MM.1S (cell line): ENCODE measurements around the gene CLTCL1.

Experiments used
- EZH2 ChIP-seq: fragments of 300-600 bp; sonication (generic); optimal IDR thresholded peaks from 2 replicates; pipeline ENCODE3; 2017; ENCODE audit warnings: low read depth, mild to moderate bottlenecking, antibody characterized with exemption, low read length, mixed read lengths
- EZH2phosphoT487 ChIP-seq: fragments of 300-600 bp; sonication (generic); IDR thresholded peaks from 2 replicates; pipeline ENCODE4 v1.6.1; 2018; ENCODE audit warnings: antibody characterized with exemption, low read length
- TF ChIP-seq, protein P1 (sequence below): fragments of 300-600 bp; sonication (generic); IDR thresholded peaks from 2 replicates; pipeline ENCODE4 v1.5.1; 2016; ENCODE audit warnings: antibody characterized with exemption, low read length, mixed read lengths

DNA sequence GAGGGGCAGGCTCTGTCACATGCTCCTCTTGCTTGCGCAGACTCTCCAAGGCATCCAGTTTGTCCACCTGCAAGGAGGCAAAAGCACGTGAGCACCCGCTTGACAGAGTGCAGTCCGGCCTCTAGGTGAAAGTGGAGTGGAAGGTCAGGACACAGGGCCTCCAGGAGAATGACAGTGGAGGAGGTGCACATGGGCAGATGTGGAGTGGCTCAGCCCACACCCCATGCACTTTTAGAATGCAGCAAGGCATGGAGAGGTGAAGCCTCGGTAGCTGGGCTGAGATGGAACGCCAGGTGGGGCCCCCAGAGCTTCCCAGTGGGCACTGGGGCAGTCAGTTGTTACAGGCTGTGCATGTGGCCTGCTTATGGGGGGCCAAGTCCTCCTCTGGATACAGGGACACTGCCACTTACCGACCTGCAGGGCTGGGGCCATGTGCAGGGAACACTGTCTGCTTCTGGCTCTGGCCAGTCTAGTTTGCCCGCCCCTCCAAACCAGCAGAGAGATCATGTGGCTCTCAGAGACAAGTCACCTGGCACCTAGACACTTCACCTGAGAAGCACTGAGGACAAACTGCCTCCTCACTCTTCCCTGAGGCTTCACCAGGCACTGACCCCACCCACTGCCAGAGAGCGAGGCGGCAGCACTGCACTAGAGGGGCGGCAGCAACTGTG lies 110.6 kb downstream of the CLTCL1 start:
- TF ChIP-seq EZH2 (no peak), EZH2phosphoT487 (no peak)
- TF ChIP-seq, protein P1, sequence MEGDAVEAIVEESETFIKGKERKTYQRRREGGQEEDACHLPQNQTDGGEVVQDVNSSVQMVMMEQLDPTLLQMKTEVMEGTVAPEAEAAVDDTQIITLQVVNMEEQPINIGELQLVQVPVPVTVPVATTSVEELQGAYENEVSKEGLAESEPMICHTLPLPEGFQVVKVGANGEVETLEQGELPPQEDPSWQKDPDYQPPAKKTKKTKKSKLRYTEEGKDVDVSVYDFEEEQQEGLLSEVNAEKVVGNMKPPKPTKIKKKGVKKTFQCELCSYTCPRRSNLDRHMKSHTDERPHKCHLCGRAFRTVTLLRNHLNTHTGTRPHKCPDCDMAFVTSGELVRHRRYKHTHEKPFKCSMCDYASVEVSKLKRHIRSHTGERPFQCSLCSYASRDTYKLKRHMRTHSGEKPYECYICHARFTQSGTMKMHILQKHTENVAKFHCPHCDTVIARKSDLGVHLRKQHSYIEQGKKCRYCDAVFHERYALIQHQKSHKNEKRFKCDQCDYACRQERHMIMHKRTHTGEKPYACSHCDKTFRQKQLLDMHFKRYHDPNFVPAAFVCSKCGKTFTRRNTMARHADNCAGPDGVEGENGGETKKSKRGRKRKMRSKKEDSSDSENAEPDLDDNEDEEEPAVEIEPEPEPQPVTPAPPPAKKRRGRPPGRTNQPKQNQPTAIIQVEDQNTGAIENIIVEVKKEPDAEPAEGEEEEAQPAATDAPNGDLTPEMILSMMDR: no peak
